ENCODE data around the gene RFLNA. TPM values are rescaled to one million over a fixed set of nuclear protein-coding genes. Genes with fewer than 3 reads are reported as not detected.

The RFLNA gene
- total RNA-seq, 6 donors from 2014 or later: 0.30 to 0.67 (median 0.66) TPM; not detected in 3

DNA sequence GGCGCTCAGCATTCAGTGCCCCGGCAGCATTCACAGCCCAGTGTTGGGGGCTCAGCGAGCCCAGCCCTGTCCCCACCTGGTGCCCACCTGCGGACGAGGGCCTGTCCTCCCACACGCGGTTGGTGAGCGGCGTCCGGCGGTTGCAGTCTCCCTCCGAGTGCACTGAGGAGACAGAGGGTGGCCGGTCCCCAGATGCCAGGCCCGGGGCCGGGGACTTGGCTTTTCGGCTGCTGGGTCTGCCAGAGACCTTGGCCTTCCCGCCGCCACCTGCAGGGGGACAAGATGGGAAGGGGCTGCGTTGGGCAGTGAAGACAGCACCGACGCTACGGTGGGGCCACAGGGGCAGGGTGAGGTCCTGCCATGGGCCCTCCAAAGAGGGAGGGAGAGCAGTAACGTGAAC, 31.2 kb downstream of the RFLNA start:
- Histone ChIP-seq H3K4me1 (no peaks in the 10 kb centered on the region), H3K4me3 (no peak overlapping the region), H3K36me3 (peaks cover 13 to 78% (median 70%) of the 10 kb centered on the region in 4 donors), H3K27me3 (no peaks in the 10 kb centered on the region), H3K9me3 (peaks cover 0 to 18% (median 11%) of the 10 kb centered on the region in 4 donors), H3K27ac (peak overlapping the region in 1 of 4 donors; percentile 49)
- 82 to 93% methylated on average over 8 to 23 of the region's 23 CpGs for WGBS, 2 donors
- TF ChIP-seq POLR2A (IDR thresholded peaks at IDR 0.05): no peak
- TF ChIP-seq, protein P1, sequence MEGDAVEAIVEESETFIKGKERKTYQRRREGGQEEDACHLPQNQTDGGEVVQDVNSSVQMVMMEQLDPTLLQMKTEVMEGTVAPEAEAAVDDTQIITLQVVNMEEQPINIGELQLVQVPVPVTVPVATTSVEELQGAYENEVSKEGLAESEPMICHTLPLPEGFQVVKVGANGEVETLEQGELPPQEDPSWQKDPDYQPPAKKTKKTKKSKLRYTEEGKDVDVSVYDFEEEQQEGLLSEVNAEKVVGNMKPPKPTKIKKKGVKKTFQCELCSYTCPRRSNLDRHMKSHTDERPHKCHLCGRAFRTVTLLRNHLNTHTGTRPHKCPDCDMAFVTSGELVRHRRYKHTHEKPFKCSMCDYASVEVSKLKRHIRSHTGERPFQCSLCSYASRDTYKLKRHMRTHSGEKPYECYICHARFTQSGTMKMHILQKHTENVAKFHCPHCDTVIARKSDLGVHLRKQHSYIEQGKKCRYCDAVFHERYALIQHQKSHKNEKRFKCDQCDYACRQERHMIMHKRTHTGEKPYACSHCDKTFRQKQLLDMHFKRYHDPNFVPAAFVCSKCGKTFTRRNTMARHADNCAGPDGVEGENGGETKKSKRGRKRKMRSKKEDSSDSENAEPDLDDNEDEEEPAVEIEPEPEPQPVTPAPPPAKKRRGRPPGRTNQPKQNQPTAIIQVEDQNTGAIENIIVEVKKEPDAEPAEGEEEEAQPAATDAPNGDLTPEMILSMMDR (IDR thresholded peaks at IDR 0.05): no peak
- no peak for TF ChIP-seq POLR2AphosphoS5 (IDR thresholded peaks at IDR 0.05)
- TF ChIP-seq EP300 (IDR thresholded peaks at IDR 0.05): no peak
- DNase-seq: peak in 1 of 2 donors; percentile 80
- ATAC-seq (ENCODE audit: low FRiP score in 2 of 2): no peak

DNA sequence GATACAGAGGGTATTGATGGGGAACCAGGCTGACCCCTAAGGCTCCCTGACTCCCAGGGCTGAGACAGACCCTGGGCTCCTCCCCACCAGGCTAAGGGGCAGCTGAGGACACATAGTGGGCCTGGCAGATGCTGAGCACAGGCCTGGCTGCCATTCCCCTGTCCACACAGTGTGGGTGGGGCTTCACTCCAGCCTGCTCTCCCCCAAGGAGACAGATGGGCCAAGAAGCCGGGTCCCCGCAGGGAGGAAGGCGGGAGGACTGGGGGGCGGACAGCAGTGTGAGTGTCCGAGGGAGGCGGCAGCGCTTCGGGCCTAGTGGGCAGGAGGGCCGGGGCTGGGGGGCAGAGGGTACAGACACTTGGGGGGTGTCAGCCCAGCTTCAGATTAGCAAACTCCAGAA, 32.0 kb downstream of the RFLNA start:
- TF ChIP-seq EP300 (IDR thresholded peaks at IDR 0.05) (no peak), POLR2A (IDR thresholded peaks at IDR 0.05) (no peak), POLR2AphosphoS5 (IDR thresholded peaks at IDR 0.05) (no peak)
- TF ChIP-seq, protein P1 (IDR thresholded peaks at IDR 0.05): no peak
- WGBS, 2 donors: 81 to 91% methylated on average over 9 of the region's 9 CpGs
- Histone ChIP-seq H3K36me3 (peaks cover 20 to 86% (median 77%) of the 10 kb centered on the region in 4 donors), H3K27me3 (no peaks in the 10 kb centered on the region), H3K27ac (peak overlapping the region in 3 of 4 donors; percentile 1 to 69 (median 49)), H3K9me3 (peaks cover 0 to 18% (median 11%) of the 10 kb centered on the region in 4 donors), H3K4me3 (no peak overlapping the region), H3K4me1 (no peaks in the 10 kb centered on the region)
- no peak for DNase-seq
- no peak for ATAC-seq (ENCODE audit: low FRiP score in 2 of 2)

DNA sequence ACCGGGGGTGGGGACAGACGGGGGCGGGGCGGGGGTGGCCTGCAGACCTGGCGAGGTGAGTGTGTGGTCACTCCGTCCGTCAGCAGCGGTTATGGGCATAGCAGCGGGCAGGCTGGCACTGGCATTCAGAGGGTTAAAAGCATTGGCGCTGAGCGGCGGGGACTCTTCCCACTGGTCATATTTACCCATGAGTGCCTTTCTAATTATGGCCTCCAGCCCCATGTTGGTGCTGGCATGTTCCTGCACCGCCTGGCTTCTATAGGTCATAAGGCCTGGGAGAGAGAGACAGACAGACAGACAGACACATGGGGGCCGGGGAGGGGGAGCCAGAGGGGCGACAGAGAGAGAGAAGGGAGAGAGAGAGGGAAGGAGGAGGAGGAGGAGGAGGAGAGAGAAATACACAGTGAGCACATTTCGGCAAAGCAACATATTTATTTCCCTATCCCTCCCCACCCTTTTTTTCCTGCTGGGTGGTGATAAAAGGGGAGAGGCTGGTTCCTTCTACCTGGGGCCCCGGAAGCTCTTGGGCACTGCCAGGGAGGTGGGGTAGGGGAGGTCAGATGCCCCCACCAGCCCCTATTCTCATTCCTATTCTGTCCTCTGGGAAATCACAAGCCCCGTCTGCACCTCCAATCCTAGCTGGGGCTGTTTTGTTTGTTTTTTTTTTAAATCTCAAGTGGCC, 32.6 kb downstream of the RFLNA start:
- peak in 1 of 2 donors; percentile 45 for DNase-seq
- TF ChIP-seq POLR2A (IDR thresholded peaks at IDR 0.05): no peak
- no peak for TF ChIP-seq EP300 (IDR thresholded peaks at IDR 0.05)
- no peak for TF ChIP-seq POLR2AphosphoS5 (IDR thresholded peaks at IDR 0.05)
- TF ChIP-seq, protein P1 (IDR thresholded peaks at IDR 0.05): no peak
- Histone ChIP-seq H3K27ac (peak overlapping the region in 3 of 4 donors; percentile 1 to 69 (median 49)), H3K27me3 (no peaks in the 10 kb centered on the region), H3K4me3 (no peak overlapping the region), H3K36me3 (peaks cover 26 to 92% (median 83%) of the 10 kb centered on the region in 4 donors), H3K9me3 (peaks cover 0 to 18% (median 11%) of the 10 kb centered on the region in 4 donors), H3K4me1 (no peaks in the 10 kb centered on the region)
- no peak for ATAC-seq (ENCODE audit: low FRiP score in 2 of 2)
- WGBS, 2 donors: 77 to 86% methylated on average over 18 of the region's 18 CpGs

DNA sequence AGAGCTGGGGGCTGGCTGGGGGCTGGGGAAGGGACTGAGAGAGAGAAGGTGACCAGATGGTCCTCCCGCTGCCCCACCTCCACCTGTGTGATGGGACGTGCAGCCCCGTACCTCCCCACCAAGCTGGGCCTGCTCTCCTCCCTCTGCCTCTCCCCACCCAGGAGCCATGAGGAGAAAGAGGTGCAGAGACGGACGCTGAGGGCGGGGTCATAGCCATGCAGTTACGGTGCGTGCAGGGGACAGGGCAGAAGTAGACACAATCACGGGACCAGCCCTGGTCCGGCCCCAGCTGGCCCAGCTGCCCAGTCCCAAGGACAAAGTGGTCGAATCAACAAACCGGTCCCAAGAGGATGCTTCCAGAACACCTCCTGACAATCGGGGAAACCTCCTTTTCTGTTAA, 33.2 kb downstream of the RFLNA start:
- Histone ChIP-seq H3K9me3 (peaks cover 0 to 18% (median 11%) of the 10 kb centered on the region in 4 donors), H3K27me3 (no peaks in the 10 kb centered on the region), H3K36me3 (peaks cover 32 to 98% (median 89%) of the 10 kb centered on the region in 4 donors), H3K27ac (peak overlapping the region in 2 of 4 donors; percentile 1 to 6), H3K4me3 (no peak overlapping the region), H3K4me1 (no peaks in the 10 kb centered on the region)
- no peak for ATAC-seq (ENCODE audit: low FRiP score in 2 of 2)
- TF ChIP-seq EP300 (IDR thresholded peaks at IDR 0.05) (no peak), POLR2AphosphoS5 (IDR thresholded peaks at IDR 0.05) (no peak), POLR2A (IDR thresholded peaks at IDR 0.05) (no peak)
- TF ChIP-seq, protein P1 (IDR thresholded peaks at IDR 0.05): no peak
- DNase-seq: peak in 1 of 2 donors; percentile 43
- 81 to 83% methylated on average over 10 to 13 of the region's 13 CpGs for WGBS, 2 donors
